ENCODE data around the gene UBASH3A.

Gene UBASH3A

DNA sequence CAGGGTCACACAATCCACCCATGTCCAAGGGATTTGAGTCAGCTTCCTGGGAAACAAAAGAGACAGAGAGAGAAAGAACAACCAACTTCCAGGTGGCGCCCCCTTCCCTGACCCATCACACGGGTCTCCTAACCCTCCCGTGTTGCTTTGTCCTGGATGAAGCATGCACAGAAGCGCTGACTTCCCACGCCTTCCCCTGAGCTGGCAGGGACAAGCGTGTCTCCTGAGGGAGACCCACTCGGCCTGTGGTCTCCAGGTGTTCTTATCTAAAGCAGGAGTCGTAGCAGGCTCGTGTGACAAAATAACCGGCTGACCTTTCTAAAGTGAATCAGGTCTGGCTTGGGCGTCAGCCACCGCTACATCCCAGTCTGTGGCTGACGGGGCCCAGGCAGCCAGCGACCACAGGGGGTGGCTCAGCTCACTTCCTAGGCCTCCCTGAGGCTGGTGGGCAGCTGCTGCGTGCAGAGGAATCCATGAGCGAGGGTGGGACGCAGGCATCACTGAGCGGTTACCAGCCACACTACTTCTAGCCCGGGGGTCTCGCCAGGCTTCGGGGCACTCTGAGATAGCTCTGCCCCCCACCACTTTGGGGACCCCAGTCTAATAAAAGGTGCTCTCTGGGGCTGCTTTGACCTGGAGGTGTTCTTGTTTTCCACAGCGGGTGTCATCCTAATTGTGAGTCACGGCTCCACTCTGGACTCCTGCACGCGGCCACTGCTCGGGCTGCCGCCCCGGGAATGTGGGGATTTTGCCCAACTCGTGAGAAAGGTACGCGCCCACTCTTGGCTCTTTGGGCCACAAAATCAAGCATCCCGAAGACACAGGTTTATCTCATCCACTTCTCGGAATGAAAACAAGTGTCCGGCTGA lies 40.4 kb downstream of the UBASH3A start:
- TF ChIP-seq YY1 (IDR thresholded peaks at IDR 0.05; ENCODE audit: insufficient read depth, insufficient read length) (no peak), SUZ12 (IDR thresholded peaks at IDR 0.05; ENCODE audit: extremely low read depth, insufficient read depth, insufficient read length) (no peak)
- Histone ChIP-seq H3K27me3 (ENCODE audit: insufficient read depth, insufficient read length) (no peaks in the 10 kb centered on the region), H3K4me1 (ENCODE audit: insufficient read depth, insufficient read length) (peaks cover 3% of the 10 kb centered on the region), H3K4me3 (ENCODE audit: insufficient read length, low read depth) (no peak overlapping the region), H3K36me3 (ENCODE audit: insufficient read depth, insufficient read length, low read length) (no peaks in the 10 kb centered on the region), H3K9me3 (ENCODE audit: insufficient read depth, low read length) (no peaks in the 10 kb centered on the region), H3K9ac (ENCODE audit: insufficient read length, low read depth) (no peak overlapping the region)
- no peak for DNase-seq (ENCODE audit: low read depth, low spot score)

DNA sequence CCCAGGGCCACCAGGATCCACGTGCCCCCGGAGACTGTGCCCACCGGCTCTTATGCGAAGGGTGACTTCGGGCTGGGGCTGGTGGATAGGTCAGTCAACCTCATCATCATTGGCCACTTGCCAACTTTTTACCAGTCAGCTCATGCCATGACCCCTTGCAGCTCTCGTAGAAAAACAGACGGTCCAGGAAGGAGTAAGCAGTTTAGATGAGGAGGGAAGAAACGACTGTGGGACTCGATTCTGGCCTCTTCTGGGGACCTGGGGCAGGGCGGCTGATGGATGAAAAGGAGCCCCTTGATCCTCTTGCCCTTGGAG lies 41.0 kb downstream of the UBASH3A start:
- no peaks in the 10 kb centered on the region for H3K27me3 ChIP-seq (ENCODE audit: insufficient read depth, insufficient read length)

GRCh38 chr21:42445311-42445710 lies 41.6 kb downstream of the UBASH3A start:
- no peak for TF ChIP-seq YY1 (IDR thresholded peaks at IDR 0.05; ENCODE audit: insufficient read depth, insufficient read length)
- no peak for TF ChIP-seq ZNF274 (IDR thresholded peaks at IDR 0.05; ENCODE audit: low read depth, low read length)
- no peak for TF ChIP-seq SUZ12 (IDR thresholded peaks at IDR 0.05; ENCODE audit: extremely low read depth, insufficient read depth, insufficient read length)
- Histone ChIP-seq H3K4me3 (ENCODE audit: insufficient read length, low read depth) (no peak overlapping the region), H3K9me3 (ENCODE audit: insufficient read depth, low read length) (no peaks in the 10 kb centered on the region), H3K27me3 (ENCODE audit: insufficient read depth, insufficient read length) (no peaks in the 10 kb centered on the region), H3K4me1 (ENCODE audit: insufficient read depth, insufficient read length) (no peaks in the 10 kb centered on the region), H3K9ac (ENCODE audit: insufficient read length, low read depth) (no peak overlapping the region), H3K36me3 (ENCODE audit: insufficient read depth, insufficient read length, low read length) (no peaks in the 10 kb centered on the region)
- no peak for DNase-seq (ENCODE audit: low read depth, low spot score)

More for the DNA sequence above, 41.0 kb downstream of the UBASH3A start:
- H3K4me1 ChIP-seq (ENCODE audit: insufficient read depth, insufficient read length), result peaks cover under 1% of the 10 kb centered on the region
- no peak for TF ChIP-seq SUZ12 (IDR thresholded peaks at IDR 0.05; ENCODE audit: extremely low read depth, insufficient read depth, insufficient read length)
- TF ChIP-seq YY1 (IDR thresholded peaks at IDR 0.05; ENCODE audit: insufficient read depth, insufficient read length), result no peak
- TF ChIP-seq ZNF274 (IDR thresholded peaks at IDR 0.05; ENCODE audit: low read depth, low read length), result no peak
- no peaks in the 10 kb centered on the region for H3K9me3 ChIP-seq (ENCODE audit: insufficient read depth, low read length)
- H3K9ac ChIP-seq (ENCODE audit: insufficient read length, low read depth), result no peak overlapping the region
- H3K4me3 ChIP-seq (ENCODE audit: insufficient read length, low read depth), result no peak overlapping the region
- DNase-seq (ENCODE audit: low read depth, low spot score), result no peak
- H3K36me3 ChIP-seq (ENCODE audit: insufficient read depth, insufficient read length, low read length), result no peaks in the 10 kb centered on the region

GRCh38 chr21:42446531-42446930 lies 42.8 kb downstream of the UBASH3A start:
- Histone ChIP-seq H3K27me3 (ENCODE audit: insufficient read depth, insufficient read length) (no peaks in the 10 kb centered on the region), H3K4me3 (ENCODE audit: insufficient read length, low read depth) (no peak overlapping the region), H3K9me3 (ENCODE audit: insufficient read depth, low read length) (no peaks in the 10 kb centered on the region), H3K9ac (ENCODE audit: insufficient read length, low read depth) (no peak overlapping the region), H3K4me1 (ENCODE audit: insufficient read depth, insufficient read length) (peaks cover 3% of the 10 kb centered on the region), H3K36me3 (ENCODE audit: insufficient read depth, insufficient read length, low read length) (no peaks in the 10 kb centered on the region)
- no peak for DNase-seq (ENCODE audit: low read depth, low spot score)
- TF ChIP-seq SUZ12 (IDR thresholded peaks at IDR 0.05; ENCODE audit: extremely low read depth, insufficient read depth, insufficient read length) (no peak), ZNF274 (IDR thresholded peaks at IDR 0.05; ENCODE audit: low read depth, low read length) (no peak), YY1 (IDR thresholded peaks at IDR 0.05; ENCODE audit: insufficient read depth, insufficient read length) (no peak)

- no peaks in the 10 kb centered on the region for H3K9me3 ChIP-seq (ENCODE audit: insufficient read depth, low read length)
- H3K4me1 ChIP-seq (ENCODE audit: insufficient read depth, insufficient read length), result peaks cover 3% of the 10 kb centered on the region
- no peaks in the 10 kb centered on the region for H3K36me3 ChIP-seq (ENCODE audit: insufficient read depth, insufficient read length, low read length)
- TF ChIP-seq SUZ12 (IDR thresholded peaks at IDR 0.05; ENCODE audit: extremely low read depth, insufficient read depth, insufficient read length) (no peak), YY1 (IDR thresholded peaks at IDR 0.05; ENCODE audit: insufficient read depth, insufficient read length) (no peak), ZNF274 (IDR thresholded peaks at IDR 0.05; ENCODE audit: low read depth, low read length) (no peak)
- H3K27me3 ChIP-seq (ENCODE audit: insufficient read depth, insufficient read length), result no peaks in the 10 kb centered on the region
- DNase-seq (ENCODE audit: low read depth, low spot score), result no peak
- H3K9ac ChIP-seq (ENCODE audit: insufficient read length, low read depth), result no peak overlapping the region
- no peak overlapping the region for H3K4me3 ChIP-seq (ENCODE audit: insufficient read length, low read depth)
These were observed 43.5 kb downstream of the UBASH3A start for GRCh38 chr21:42447182-42447581.

DNA sequence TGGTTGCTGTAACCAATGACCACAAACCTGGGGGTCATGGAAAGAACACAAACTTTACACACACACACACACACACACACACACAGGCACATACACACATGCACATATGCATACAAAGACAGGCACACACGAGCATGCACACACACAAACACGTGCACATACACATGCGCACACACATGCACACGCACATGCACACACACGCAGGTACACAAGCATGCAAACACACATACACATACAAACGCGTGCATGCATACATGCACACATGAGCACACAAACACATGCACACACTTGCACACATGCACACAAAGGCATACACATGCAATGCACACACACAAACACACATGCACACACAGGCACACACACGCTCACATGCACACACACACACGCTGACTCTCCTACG lies 44.0 kb downstream of the UBASH3A start:
- TF ChIP-seq ZNF274 (IDR thresholded peaks at IDR 0.05; ENCODE audit: low read depth, low read length) (no peak), YY1 (IDR thresholded peaks at IDR 0.05; ENCODE audit: insufficient read depth, insufficient read length) (no peak), SUZ12 (IDR thresholded peaks at IDR 0.05; ENCODE audit: extremely low read depth, insufficient read depth, insufficient read length) (no peak)
- no peaks in the 10 kb centered on the region for H3K9me3 ChIP-seq (ENCODE audit: insufficient read depth, low read length)
- no peaks in the 10 kb centered on the region for H3K36me3 ChIP-seq (ENCODE audit: insufficient read depth, insufficient read length, low read length)
- peaks cover 3% of the 10 kb centered on the region for H3K4me1 ChIP-seq (ENCODE audit: insufficient read depth, insufficient read length)
- H3K4me3 ChIP-seq (ENCODE audit: insufficient read length, low read depth), result no peak overlapping the region
- no peak overlapping the region for H3K9ac ChIP-seq (ENCODE audit: insufficient read length, low read depth)
- no peaks in the 10 kb centered on the region for H3K27me3 ChIP-seq (ENCODE audit: insufficient read depth, insufficient read length)
- DNase-seq (ENCODE audit: low read depth, low spot score), result no peak

DNA sequence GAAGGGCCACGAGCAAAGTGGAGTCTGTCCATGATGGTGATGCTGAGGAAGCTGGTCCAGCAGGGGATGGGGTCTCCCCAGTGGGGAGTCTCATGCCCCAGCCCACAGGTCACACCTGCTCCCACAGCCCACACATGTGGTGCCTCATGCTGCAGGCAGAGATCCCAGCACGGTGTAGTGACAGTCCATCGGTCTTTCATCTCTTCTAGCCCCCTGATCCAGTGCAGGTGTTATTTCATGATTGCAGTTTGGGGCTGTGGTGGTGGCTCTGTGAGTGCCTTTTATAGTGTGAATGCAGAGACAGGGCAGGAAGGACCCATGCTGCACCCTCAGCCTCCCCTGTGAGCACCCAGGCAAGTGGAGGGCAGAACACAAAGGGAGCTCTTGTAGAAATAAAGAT lies 45.0 kb downstream of the UBASH3A start:
- no peak overlapping the region for H3K4me3 ChIP-seq (ENCODE audit: insufficient read length, low read depth)
- no peak overlapping the region for H3K9ac ChIP-seq (ENCODE audit: insufficient read length, low read depth)
- H3K36me3 ChIP-seq (ENCODE audit: insufficient read depth, insufficient read length, low read length), result no peaks in the 10 kb centered on the region

More for the DNA sequence above, 45.0 kb downstream of the UBASH3A start:
- peaks cover 8% of the 10 kb centered on the region for H3K4me1 ChIP-seq (ENCODE audit: insufficient read depth, insufficient read length)
- no peaks in the 10 kb centered on the region for H3K27me3 ChIP-seq (ENCODE audit: insufficient read depth, insufficient read length)
- DNase-seq (ENCODE audit: low read depth, low spot score), result no peak
- TF ChIP-seq ZNF274 (IDR thresholded peaks at IDR 0.05; ENCODE audit: low read depth, low read length) (no peak), SUZ12 (IDR thresholded peaks at IDR 0.05; ENCODE audit: extremely low read depth, insufficient read depth, insufficient read length) (no peak), YY1 (IDR thresholded peaks at IDR 0.05; ENCODE audit: insufficient read depth, insufficient read length) (no peak)
- H3K9me3 ChIP-seq (ENCODE audit: insufficient read depth, low read length), result no peaks in the 10 kb centered on the region
